ENCODE measurements around the gene TMEM63C.

TMEM63C gene

GRCh38 chr14:77154421-77154820 is 27.2 kb upstream of the TMEM63C start (continued):
- TF ChIP-seq ZFP30 (CRISPR knock-in tag; IDR thresholded peaks at IDR 0.05) = no peak
- no peak for TF ChIP-seq OSR1 (CRISPR knock-in tag; IDR thresholded peaks at IDR 0.05)

GRCh38 chr14:77155083-77155482 is 26.5 kb upstream of the TMEM63C start:
- TF ChIP-seq CREB5 (CRISPR knock-in tag; IDR thresholded peaks at IDR 0.05; ENCODE audit: low read depth) (no peak), POU6F1 (CRISPR knock-in tag; IDR thresholded peaks at IDR 0.05; ENCODE audit: borderline replicate concordance, low read depth) (no peak), PATZ1 (CRISPR knock-in tag; IDR thresholded peaks at IDR 0.05; ENCODE audit: borderline replicate concordance) (no peak), BACH2 (CRISPR knock-in tag; IDR thresholded peaks at IDR 0.05; ENCODE audit: borderline replicate concordance) (no peak), CSRNP3 (CRISPR knock-in tag; IDR thresholded peaks at IDR 0.05) (no peak), ZC3H10 (CRISPR knock-in tag; IDR thresholded peaks at IDR 0.05) (no peak), TOX (CRISPR knock-in tag; IDR thresholded peaks at IDR 0.05; ENCODE audit: borderline replicate concordance) (no peak), ZNF70 (CRISPR knock-in tag; IDR thresholded peaks at IDR 0.05) (no peak), CSDC2 (CRISPR knock-in tag; IDR thresholded peaks at IDR 0.05) (no peak), TSHZ2 (CRISPR knock-in tag; IDR thresholded peaks at IDR 0.05) (no peak), RARB (CRISPR knock-in tag; IDR thresholded peaks at IDR 0.05) (no peak), ZFP30 (CRISPR knock-in tag; IDR thresholded peaks at IDR 0.05) (no peak), ZFP3 (CRISPR knock-in tag; IDR thresholded peaks at IDR 0.05) (no peak)

GRCh38 chr14:77157740-77158139 is 23.9 kb upstream of the TMEM63C start:
- no peak for ATAC-seq
- TF ChIP-seq ISL1 (CRISPR knock-in tag; IDR thresholded peaks at IDR 0.05) (no peak), TCF4 (CRISPR knock-in tag; IDR thresholded peaks at IDR 0.05; ENCODE audit: borderline replicate concordance) (no peak), BACH2 (CRISPR knock-in tag; IDR thresholded peaks at IDR 0.05; ENCODE audit: borderline replicate concordance) (no peak), ZNF8 (CRISPR knock-in tag; IDR thresholded peaks at IDR 0.05) (no peak), ZNF70 (CRISPR knock-in tag; IDR thresholded peaks at IDR 0.05) (no peak), ZFP3 (CRISPR knock-in tag; IDR thresholded peaks at IDR 0.05) (no peak), SNAI2 (CRISPR knock-in tag; IDR thresholded peaks at IDR 0.05) (no peak), ZNF565 (CRISPR knock-in tag; conservative IDR thresholded peaks at IDR 0.05; ENCODE audit: low read depth) (no peak), CSRNP3 (CRISPR knock-in tag; IDR thresholded peaks at IDR 0.05) (no peak), CSDC2 (CRISPR knock-in tag; IDR thresholded peaks at IDR 0.05) (no peak), TSHZ2 (CRISPR knock-in tag; IDR thresholded peaks at IDR 0.05) (no peak), GLIS3 (CRISPR knock-in tag; IDR thresholded peaks at IDR 0.05) (no peak), CREB5 (CRISPR knock-in tag; IDR thresholded peaks at IDR 0.05; ENCODE audit: low read depth) (no peak), RARB (CRISPR knock-in tag; IDR thresholded peaks at IDR 0.05) (no peak)

More at GRCh38 chr14:77155083-77155482, 26.5 kb upstream of the TMEM63C start:
- ATAC-seq = no peak
